Sigmoid colon (tissue), 7 donors: ENCODE results near the gene LAIR1. TPM values are rescaled to one million over a fixed set of nuclear protein-coding genes. Genes with fewer than 3 reads are reported as not detected.

ENCODE experiments used
- DNase-seq: peaks from one replicate; pipeline ENCODE4 v3.0.0-alpha.2; 2019
- H3K27ac ChIP-seq, 4 donors: fragments of 200-600 bp; sonication (generic); one replicate each; pipeline ENCODE4 v1.5.1; 2016 to 2019; ENCODE audit warnings: mild to moderate bottlenecking in 1 of 4
- H3K27me3 ChIP-seq, 3 donors: fragments of 200-600 bp; sonication (generic); one replicate each; pipeline ENCODE4 v1.5.1; 2019; ENCODE audit warnings: mild to moderate bottlenecking in 1 of 3
- H3K36me3 ChIP-seq, 4 donors: fragments of 200-600 bp; sonication (generic); one replicate each; pipeline ENCODE4 v1.5.1; 2016 to 2019
- H3K4me1 ChIP-seq, 4 donors: fragments of 200-600 bp; sonication (generic); one replicate each; pipeline ENCODE4 v1.5.1; 2017 to 2019
- H3K4me3 ChIP-seq, 4 donors: fragments of 200-600 bp; sonication (generic); one replicate each; pipeline ENCODE4 v1.5.1; 2017 to 2019; ENCODE audit warnings: mild to moderate bottlenecking in 2 of 4, moderate library complexity in 1 of 4
- H3K9me3 ChIP-seq, 4 donors: fragments of 200-600 bp in 3 of 4; sonication (generic) in 3 of 4; one replicate each; pipeline versions ENCODE4 v1.5.1 to v1.6.1; 2013 to 2019
- EP300 ChIP-seq, 4 donors: sonication (generic); formaldehyde crosslinking; IDR thresholded peaks; one replicate each; pipeline ENCODE4 v1.6.1; 2017; ENCODE audit warnings: antibody characterized with exemption in 4 of 4
- POLR2A ChIP-seq, 2 donors: fragments of 450-650 bp; IDR thresholded peaks; one replicate each; pipeline ENCODE4 v1.6.1; 2016; ENCODE audit warnings: antibody characterized with exemption in 2 of 2, mild to moderate bottlenecking in 2 of 2, moderate library complexity in 2 of 2
- POLR2AphosphoS5 ChIP-seq, 4 donors: sonication (generic); formaldehyde crosslinking; IDR thresholded peaks; one replicate each; pipeline ENCODE4 v1.6.1; 2017; ENCODE audit warnings: antibody characterized with exemption in 4 of 4
- WGBS, 2 donors: extraction: QIAGEN DNeasy Blood & Tissue Kit; methylation state at CpG; one replicate each; pipeline ENCODE4 v1.1.7; 2013; 5-methylcytosine and 5-hydroxymethylcytosine counted together
- intact Hi-C: fragments of 100-400 bp; cut with DNase I; formaldehyde crosslinking; loops from one replicate; pipeline ENCODE4 v1.15.1; 2023
- polyA plus RNA-seq, 3 donors: library from polyadenylated mRNA; stranded (reverse); fragments of 200-250 nt; gene quantifications; one replicate each; pipeline ENCODE4 v1.2.3, GENCODE V29; 2013
- total RNA-seq, 4 donors: library from RNA; depleted of rRNA; stranded (reverse); fragments of >200 nt; gene quantifications; one replicate each; pipeline ENCODE4 v1.1.0, GENCODE V29; 2016
- TF ChIP-seq, protein P1 (sequence below), 4 experiments: fragments of 450-650 bp in 3 of 4; fragments of 200-600 bp in 1 of 4; IDR thresholded peaks; one replicate each; pipeline ENCODE4 v1.5.1; 2016 to 2019; ENCODE audit warnings: antibody characterized with exemption in 4 of 4, mild to moderate bottlenecking in 3 of 4, moderate library complexity in 2 of 4
- donor health status: healthy with polysubstance abuse.
- donor health status: Bipolar disorder and iron deficiency.
- donor health status: healthy.

Gene LAIR1
- total and polyA plus RNA-seq, 7 donors, result 4.4 to 34.6 (median 13.4) TPM

DNA sequence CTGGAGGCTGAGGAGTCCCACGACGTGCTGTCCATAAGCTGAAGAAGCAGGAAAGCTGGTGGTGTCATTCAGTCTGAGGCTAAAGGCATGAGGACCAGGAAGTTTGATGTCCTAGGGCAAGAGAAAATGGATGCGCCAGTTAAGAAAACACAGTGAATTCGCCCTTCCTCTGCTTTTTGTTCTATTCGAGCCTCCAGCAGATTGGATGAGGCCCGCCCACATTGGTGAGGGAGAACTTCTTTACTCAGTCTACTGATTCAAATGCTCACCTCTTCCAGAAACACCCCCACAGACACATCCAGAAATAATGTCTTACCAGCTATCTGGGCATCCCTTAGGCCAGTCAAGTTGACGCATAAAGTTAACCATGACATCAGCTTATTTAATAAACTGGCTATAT is 43.0 kb upstream of the LAIR1 start:
- intact Hi-C loops, result no loop called here
- no peak overlapping the region for H3K4me3 ChIP-seq
- no peak for DNase-seq
- H3K9me3 ChIP-seq, result no peaks in the 10 kb centered on the region
- H3K36me3 ChIP-seq, result no peaks in the 10 kb centered on the region
- TF ChIP-seq POLR2AphosphoS5 (IDR thresholded peaks at IDR 0.05), result no peak
- no peak overlapping the region for H3K27ac ChIP-seq
- no peaks in the 10 kb centered on the region for H3K4me1 ChIP-seq
- WGBS, 2 donors, result 89 to 92% methylated on average over 7 of the region's 7 CpGs
- peaks cover 0 to 20% (median under 1%) of the 10 kb centered on the region in 3 donors for H3K27me3 ChIP-seq

DNA sequence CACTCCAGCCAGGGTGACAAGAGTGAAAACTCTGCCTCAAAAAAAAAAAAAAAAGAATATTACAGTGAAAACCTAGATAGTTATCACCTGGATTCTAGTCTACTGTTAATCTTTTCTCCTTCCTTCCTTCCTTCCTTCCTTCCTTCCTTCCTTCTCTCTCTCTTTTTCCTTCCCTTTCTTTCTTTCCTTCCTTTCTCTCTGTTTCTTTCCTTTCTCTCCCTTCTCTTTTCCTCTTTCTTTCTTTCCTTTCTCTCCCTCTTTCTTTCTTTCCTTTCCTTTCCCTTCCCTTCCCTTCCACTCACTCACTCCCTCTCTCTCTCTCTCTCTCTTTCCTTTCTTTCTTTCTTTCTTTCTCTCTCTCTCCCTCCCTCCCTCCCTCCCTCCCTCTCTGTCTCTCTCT is 40.9 kb upstream of the LAIR1 start:
- no peaks in the 10 kb centered on the region for H3K9me3 ChIP-seq
- peaks cover 0 to 4% (median 0%) of the 10 kb centered on the region in 3 donors for H3K27me3 ChIP-seq
- H3K27ac ChIP-seq, result no peak overlapping the region
- no peak overlapping the region for H3K4me3 ChIP-seq
- no peaks in the 10 kb centered on the region for H3K36me3 ChIP-seq
- H3K4me1 ChIP-seq, result no peaks in the 10 kb centered on the region
- DNase-seq, result no peak
- intact Hi-C loops, result no loop called here
- TF ChIP-seq, protein P1, sequence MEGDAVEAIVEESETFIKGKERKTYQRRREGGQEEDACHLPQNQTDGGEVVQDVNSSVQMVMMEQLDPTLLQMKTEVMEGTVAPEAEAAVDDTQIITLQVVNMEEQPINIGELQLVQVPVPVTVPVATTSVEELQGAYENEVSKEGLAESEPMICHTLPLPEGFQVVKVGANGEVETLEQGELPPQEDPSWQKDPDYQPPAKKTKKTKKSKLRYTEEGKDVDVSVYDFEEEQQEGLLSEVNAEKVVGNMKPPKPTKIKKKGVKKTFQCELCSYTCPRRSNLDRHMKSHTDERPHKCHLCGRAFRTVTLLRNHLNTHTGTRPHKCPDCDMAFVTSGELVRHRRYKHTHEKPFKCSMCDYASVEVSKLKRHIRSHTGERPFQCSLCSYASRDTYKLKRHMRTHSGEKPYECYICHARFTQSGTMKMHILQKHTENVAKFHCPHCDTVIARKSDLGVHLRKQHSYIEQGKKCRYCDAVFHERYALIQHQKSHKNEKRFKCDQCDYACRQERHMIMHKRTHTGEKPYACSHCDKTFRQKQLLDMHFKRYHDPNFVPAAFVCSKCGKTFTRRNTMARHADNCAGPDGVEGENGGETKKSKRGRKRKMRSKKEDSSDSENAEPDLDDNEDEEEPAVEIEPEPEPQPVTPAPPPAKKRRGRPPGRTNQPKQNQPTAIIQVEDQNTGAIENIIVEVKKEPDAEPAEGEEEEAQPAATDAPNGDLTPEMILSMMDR (IDR thresholded peaks at IDR 0.05), result no peak
- TF ChIP-seq EP300 (IDR thresholded peaks at IDR 0.05) (no peak), POLR2AphosphoS5 (IDR thresholded peaks at IDR 0.05) (no peak), POLR2A (IDR thresholded peaks at IDR 0.05) (no peak)

DNA sequence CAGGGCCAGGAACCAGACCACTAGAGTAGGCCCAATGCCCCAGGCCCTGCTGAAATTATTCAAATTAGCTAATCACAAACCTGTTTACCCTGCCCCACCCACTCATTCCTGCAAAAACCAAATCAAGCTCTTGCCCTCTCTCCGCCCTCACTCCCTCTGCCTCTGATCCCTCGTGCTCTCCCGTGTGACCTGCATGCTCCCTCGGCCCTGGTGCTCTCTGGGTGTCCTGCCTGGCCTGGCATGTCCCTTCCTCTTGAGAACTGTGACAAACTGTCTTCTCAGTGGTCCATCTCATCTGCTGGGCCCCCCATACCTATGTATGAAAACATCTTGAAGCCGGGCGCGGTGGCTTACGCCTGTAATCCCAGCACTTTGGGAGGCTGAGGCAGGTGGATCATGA is 38.3 kb upstream of the LAIR1 start:
- Histone ChIP-seq H3K4me1 (no peaks in the 10 kb centered on the region), H3K9me3 (no peaks in the 10 kb centered on the region), H3K36me3 (no peaks in the 10 kb centered on the region), H3K4me3 (no peak overlapping the region), H3K27me3 (peaks cover 0 to 3% (median 0%) of the 10 kb centered on the region in 3 donors), H3K27ac (no peak overlapping the region)
- intact Hi-C loops, result no loop called here
- TF ChIP-seq, protein P1 (IDR thresholded peaks at IDR 0.05), result no peak
- no peak for TF ChIP-seq POLR2AphosphoS5 (IDR thresholded peaks at IDR 0.05)
- no peak for TF ChIP-seq POLR2A (IDR thresholded peaks at IDR 0.05)
- TF ChIP-seq EP300 (IDR thresholded peaks at IDR 0.05), result no peak
- WGBS, 2 donors, result 85 to 90% methylated on average over 8 of the region's 8 CpGs
- DNase-seq, result no peak

DNA sequence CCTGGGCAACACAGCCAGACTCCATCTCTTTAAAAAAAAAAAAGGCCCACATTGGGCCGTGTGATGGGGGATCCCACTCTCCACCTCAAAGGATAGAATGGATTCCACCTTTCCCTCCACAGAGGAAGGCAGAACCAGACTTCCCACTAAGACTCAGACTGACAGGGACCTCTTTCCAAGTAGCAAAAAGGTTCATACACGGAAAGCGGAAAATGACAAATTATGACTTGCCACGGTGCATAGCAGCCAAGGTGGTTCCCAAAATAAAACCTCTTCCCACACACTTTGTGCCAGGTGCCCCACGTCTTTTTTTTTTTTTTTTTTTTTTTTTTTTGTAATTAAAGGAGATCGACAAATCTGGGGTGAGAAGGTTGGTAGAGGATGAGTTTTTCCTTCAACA is 36.2 kb upstream of the LAIR1 start:
- no peaks in the 10 kb centered on the region for H3K9me3 ChIP-seq
- WGBS, 2 donors, result 71 to 89% methylated on average over 6 of the region's 6 CpGs
- peaks cover 0 to 3% (median 0%) of the 10 kb centered on the region in 3 donors for H3K27me3 ChIP-seq
- H3K4me3 ChIP-seq, result no peak overlapping the region
- no peaks in the 10 kb centered on the region for H3K36me3 ChIP-seq
- DNase-seq, result no peak
- H3K27ac ChIP-seq, result no peak overlapping the region
- no peak for TF ChIP-seq POLR2AphosphoS5 (IDR thresholded peaks at IDR 0.05)
- TF ChIP-seq, protein P1 (IDR thresholded peaks at IDR 0.05), result no peak
- TF ChIP-seq EP300 (IDR thresholded peaks at IDR 0.05), result no peak
- no peak for TF ChIP-seq POLR2A (IDR thresholded peaks at IDR 0.05)
- intact Hi-C loops, result no loop called here
- no peaks in the 10 kb centered on the region for H3K4me1 ChIP-seq

DNA sequence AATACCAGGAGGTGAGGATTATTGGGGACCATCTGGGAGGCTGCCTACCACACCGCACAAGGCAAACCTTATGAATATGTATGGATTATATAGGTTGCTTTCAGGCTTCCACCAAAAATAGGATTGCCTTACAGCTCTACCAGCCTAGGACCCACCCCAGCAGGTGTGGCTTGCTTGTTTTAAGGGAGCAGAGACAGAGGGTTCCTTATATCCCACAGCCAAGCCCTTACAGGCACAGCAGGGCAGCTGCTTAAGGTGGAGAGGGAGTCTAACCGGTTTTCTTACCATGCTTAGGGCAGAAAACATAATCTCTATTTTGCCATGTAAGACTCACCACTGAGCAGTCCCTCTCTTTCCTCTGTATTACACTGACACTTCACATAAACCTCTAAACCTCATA is 34.5 kb upstream of the LAIR1 start:
- Histone ChIP-seq H3K9me3 (no peaks in the 10 kb centered on the region), H3K27me3 (peaks cover 0 to 9% (median 0%) of the 10 kb centered on the region in 3 donors), H3K4me1 (no peaks in the 10 kb centered on the region), H3K36me3 (no peaks in the 10 kb centered on the region), H3K4me3 (no peak overlapping the region), H3K27ac (no peak overlapping the region)
- TF ChIP-seq, protein P1 (IDR thresholded peaks at IDR 0.05), result no peak
- no peak for TF ChIP-seq EP300 (IDR thresholded peaks at IDR 0.05)
- no peak for TF ChIP-seq POLR2AphosphoS5 (IDR thresholded peaks at IDR 0.05)
- TF ChIP-seq POLR2A (IDR thresholded peaks at IDR 0.05), result no peak
- intact Hi-C loops, result no loop called here
- 16 to 63% methylated on average over 2 of the region's 2 CpGs for WGBS, 2 donors
- no peak for DNase-seq
